ENCODE measurements around the gene HS3ST4.

DNA sequence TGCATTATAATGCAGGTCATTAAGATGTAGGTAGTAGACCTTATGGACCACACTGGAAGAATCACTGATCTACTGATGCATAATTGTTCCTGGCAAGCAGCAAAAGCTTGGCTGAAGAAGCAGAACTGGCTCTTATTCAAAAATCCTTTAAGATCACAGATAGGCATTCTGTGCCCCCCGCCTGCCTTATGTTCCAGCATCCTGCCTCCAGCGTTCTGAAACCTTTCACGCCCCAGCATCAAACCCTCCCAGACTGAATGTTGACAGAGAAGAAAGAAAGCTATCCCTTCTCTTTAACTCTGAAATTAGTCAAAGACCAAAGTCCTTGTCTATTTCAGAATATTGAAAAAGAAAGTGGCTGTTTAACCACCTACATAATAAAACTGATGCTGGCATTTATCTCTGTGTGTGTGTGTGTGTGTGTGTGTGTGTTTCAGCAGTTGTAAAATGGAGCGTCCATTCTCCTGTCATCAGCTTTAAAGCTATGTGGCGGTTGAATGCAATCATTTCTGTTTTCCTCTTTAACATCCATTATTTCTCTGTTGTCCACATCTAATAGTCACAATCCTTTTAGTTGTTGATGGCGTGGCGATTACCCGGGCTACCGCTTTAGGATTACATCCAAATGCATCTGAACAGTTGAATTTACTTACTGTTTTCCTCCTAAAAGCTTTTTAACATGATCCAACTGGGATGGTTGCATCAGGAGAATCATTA, 350.4 kb downstream of the HS3ST4 start:
- TF ChIP-seq, protein P1, sequence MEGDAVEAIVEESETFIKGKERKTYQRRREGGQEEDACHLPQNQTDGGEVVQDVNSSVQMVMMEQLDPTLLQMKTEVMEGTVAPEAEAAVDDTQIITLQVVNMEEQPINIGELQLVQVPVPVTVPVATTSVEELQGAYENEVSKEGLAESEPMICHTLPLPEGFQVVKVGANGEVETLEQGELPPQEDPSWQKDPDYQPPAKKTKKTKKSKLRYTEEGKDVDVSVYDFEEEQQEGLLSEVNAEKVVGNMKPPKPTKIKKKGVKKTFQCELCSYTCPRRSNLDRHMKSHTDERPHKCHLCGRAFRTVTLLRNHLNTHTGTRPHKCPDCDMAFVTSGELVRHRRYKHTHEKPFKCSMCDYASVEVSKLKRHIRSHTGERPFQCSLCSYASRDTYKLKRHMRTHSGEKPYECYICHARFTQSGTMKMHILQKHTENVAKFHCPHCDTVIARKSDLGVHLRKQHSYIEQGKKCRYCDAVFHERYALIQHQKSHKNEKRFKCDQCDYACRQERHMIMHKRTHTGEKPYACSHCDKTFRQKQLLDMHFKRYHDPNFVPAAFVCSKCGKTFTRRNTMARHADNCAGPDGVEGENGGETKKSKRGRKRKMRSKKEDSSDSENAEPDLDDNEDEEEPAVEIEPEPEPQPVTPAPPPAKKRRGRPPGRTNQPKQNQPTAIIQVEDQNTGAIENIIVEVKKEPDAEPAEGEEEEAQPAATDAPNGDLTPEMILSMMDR (IDR thresholded peaks at IDR 0.05): no peak
- TF ChIP-seq POLR2AphosphoS5 (IDR thresholded peaks at IDR 0.05) (no peak), EP300 (IDR thresholded peaks at IDR 0.05) (no peak), POLR2A (IDR thresholded peaks at IDR 0.05) (no peak)
